GM12878 (cell line): Measurements from ENCODE around the gene TUBGCP2. TPM values are rescaled to one million over a fixed set of nuclear protein-coding genes. Genes with fewer than 3 reads are reported as not detected.

Experiments used
- ASH2L ChIP-seq: fragments of 300-600, 200-600 bp; sonication (generic); IDR thresholded peaks from 2 replicates; pipeline ENCODE4 v1.6.1; 2017; ENCODE audit warnings: low read depth, mild to moderate bottlenecking, borderline replicate concordance
- BACH1 ChIP-seq: fragments of 450-650 bp; IDR thresholded peaks from 2 replicates; pipeline ENCODE4 v1.6.1; 2017; ENCODE audit warnings: mild to moderate bottlenecking, borderline replicate concordance
- CBX3 ChIP-seq: fragments of 200-600 bp; sonication (generic); IDR thresholded peaks from 2 replicates; pipeline ENCODE4 v1.6.1; 2016; ENCODE audit warnings: low read depth, borderline replicate concordance
- DPF2 ChIP-seq: fragments of 450-650 bp; IDR thresholded peaks from 2 replicates; pipeline ENCODE4 v1.6.1; 2017; ENCODE audit warnings: mild to moderate bottlenecking
- EZH2 ChIP-seq: IDR thresholded peaks from 2 replicates; pipeline ENCODE4 v1.6.1; 2012; ENCODE audit warnings: low read depth, mild to moderate bottlenecking, control low read depth, inconsistent platforms, low read length, borderline replicate concordance; ENCODE audit not compliant: control insufficient read depth
- FOXM1 ChIP-seq: IDR thresholded peaks from 2 replicates; pipeline ENCODE4 v1.6.1; 2012; ENCODE audit warnings: low read depth, mild to moderate bottlenecking, inconsistent platforms, low read length, moderate library complexity
- IRF3 ChIP-seq: fragments of 450-650 bp; IDR thresholded peaks from 2 replicates; pipeline ENCODE4 v1.6.1; 2014; ENCODE audit warnings: mild to moderate bottlenecking
- JUND ChIP-seq: IDR thresholded peaks from 2 replicates; pipeline ENCODE4 v1.6.1; 2012; ENCODE audit warnings: low read depth, mild to moderate bottlenecking, low read length, improper control_type of control experiment, moderate library complexity
- MEF2B ChIP-seq: fragments of 450-650 bp; IDR thresholded peaks from 2 replicates; pipeline ENCODE4 v1.6.1; 2018; ENCODE audit warnings: mild to moderate bottlenecking, moderate library complexity; ENCODE audit not compliant: partially characterized antibody, poor library complexity, severe bottlenecking
- MLLT1 ChIP-seq: fragments of 450-650 bp; IDR thresholded peaks from 2 replicates; pipeline ENCODE4 v1.6.1; 2016; ENCODE audit warnings: mild to moderate bottlenecking
- MYB ChIP-seq: fragments of 150-350 bp; IDR thresholded peaks from 2 replicates; pipeline ENCODE4 v1.6.1; 2014; ENCODE audit warnings: mild to moderate bottlenecking, low read depth, low read length, borderline replicate concordance
- PAX8 ChIP-seq: fragments of 450-650 bp; IDR thresholded peaks from 2 replicates; pipeline ENCODE4 v1.6.1; 2017; ENCODE audit warnings: mild to moderate bottlenecking, moderate library complexity
- PBX3 ChIP-seq: IDR thresholded peaks from 2 replicates; pipeline ENCODE4 v1.6.1; 2011; ENCODE audit warnings: mild to moderate bottlenecking, low read depth, low read length, moderate library complexity; ENCODE audit not compliant: insufficient replicate concordance
- POLR2AphosphoS5 ChIP-seq: IDR thresholded peaks from 2 replicates; pipeline ENCODE4 v1.6.1; 2011; ENCODE audit warnings: mild to moderate bottlenecking, low read length, inconsistent platforms
- SIX5 ChIP-seq: IDR thresholded peaks from 2 replicates; pipeline ENCODE4 v1.6.1; 2011; ENCODE audit warnings: mild to moderate bottlenecking, low read depth, low read length, moderate library complexity; ENCODE audit not compliant: severe bottlenecking
- SMARCA5 ChIP-seq: fragments of 450-650 bp; IDR thresholded peaks from 2 replicates; pipeline ENCODE4 v1.6.1; 2017; ENCODE audit warnings: mild to moderate bottlenecking
- polyA plus RNA-seq, 11 experiments: library from polyadenylated mRNA; depleted of rRNA in 4 of 11; unstranded in 6 of 11; stranded (reverse) in 5 of 11; fragments of >200 nt; fragmentation: Nextera tagmentation in 4 of 11; fragmentation: Illumina TruSeq in 1 of 11; extraction: Ambion mirVana in 4 of 11; extraction: Trizol in 1 of 11; gene quantifications; 1 replicate in 1 of 11; 2 replicates in 10 of 11; pipeline versions ENCODE4 v1.2.1 to v1.2.3, GENCODE V29; 2011 to 2016; ENCODE audit warnings: inconsistent platforms in 2 of 11, missing spikeins in 2 of 11, low read depth in 1 of 11
- total RNA-seq, 4 experiments: library from RNA; depleted of rRNA in 3 of 4; stranded (reverse); fragments of >200 nt in 3 of 4; fragmentation: Illumina TruSeq in 1 of 4; extraction: Trizol in 1 of 4; gene quantifications; 2 replicates each; pipeline versions ENCODE4 v1.2.1 to v1.2.3, GENCODE V29; 2013 to 2021
- TF ChIP-seq, protein P1 (sequence below): fragments of 450-650 bp; conservative IDR thresholded peaks from 2 replicates; pipeline ENCODE4 v1.6.1; 2017; ENCODE audit warnings: mild to moderate bottlenecking, moderate library complexity
- TF ChIP-seq, protein P2 (sequence below): IDR thresholded peaks from 2 replicates; pipeline ENCODE4 v1.6.1; 2011; ENCODE audit warnings: low read depth, mild to moderate bottlenecking, low read length, moderate library complexity, borderline replicate concordance; ENCODE audit errors: extremely low read depth
- TF ChIP-seq, protein P3 (sequence below): IDR thresholded peaks from 2 replicates; pipeline ENCODE4 v1.6.1; 2012; ENCODE audit warnings: low read length, inconsistent platforms

The TUBGCP2 gene
- total and polyA plus RNA-seq, 10 of the 15 experiments (the other 5 are each of a cell fraction or from before 2014, with no cell fraction given): 4.8 to 47.1 (median 34.7) TPM

DNA sequence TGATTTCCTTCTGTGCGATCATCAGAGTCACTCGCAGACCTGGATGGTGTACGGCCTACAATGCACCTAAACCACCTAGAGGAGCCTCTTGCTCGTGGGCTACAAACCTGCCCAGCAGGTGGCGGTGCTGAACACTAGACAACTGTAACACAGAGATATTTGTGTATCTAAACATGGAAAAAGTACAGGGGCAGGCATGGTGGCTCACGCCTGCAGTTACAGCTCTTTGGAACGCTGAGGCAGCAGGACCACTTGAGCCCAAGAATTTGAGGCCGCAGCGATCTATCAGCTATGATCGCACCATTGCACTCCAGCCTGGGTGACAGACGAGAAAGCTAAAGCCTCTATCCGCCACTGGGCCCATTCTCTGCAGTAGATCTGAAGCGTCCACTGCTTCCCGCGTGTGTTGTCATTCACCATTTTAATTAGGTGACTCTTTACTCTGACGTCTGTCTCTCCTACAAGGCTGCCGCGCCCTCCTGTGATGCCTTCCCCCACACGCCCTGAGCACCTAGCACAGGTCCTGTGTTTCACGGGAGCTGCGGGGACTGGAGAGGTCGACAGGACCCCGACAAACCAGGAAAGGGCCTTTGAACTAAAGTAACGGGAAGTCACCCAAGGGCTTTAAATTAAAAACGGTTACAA, 774 bp downstream of the TUBGCP2 start (continued):
- TF ChIP-seq, protein P1, sequence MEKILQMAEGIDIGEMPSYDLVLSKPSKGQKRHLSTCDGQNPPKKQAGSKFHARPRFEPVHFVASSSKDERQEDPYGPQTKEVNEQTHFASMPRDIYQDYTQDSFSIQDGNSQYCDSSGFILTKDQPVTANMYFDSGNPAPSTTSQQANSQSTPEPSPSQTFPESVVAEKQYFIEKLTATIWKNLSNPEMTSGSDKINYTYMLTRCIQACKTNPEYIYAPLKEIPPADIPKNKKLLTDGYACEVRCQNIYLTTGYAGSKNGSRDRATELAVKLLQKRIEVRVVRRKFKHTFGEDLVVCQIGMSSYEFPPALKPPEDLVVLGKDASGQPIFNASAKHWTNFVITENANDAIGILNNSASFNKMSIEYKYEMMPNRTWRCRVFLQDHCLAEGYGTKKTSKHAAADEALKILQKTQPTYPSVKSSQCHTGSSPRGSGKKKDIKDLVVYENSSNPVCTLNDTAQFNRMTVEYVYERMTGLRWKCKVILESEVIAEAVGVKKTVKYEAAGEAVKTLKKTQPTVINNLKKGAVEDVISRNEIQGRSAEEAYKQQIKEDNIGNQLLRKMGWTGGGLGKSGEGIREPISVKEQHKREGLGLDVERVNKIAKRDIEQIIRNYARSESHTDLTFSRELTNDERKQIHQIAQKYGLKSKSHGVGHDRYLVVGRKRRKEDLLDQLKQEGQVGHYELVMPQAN: 0 out of 2 replicates have a peak, but pooled peaks have one; percentile 28
- TF ChIP-seq MEF2B: no peak
- no peak for TF ChIP-seq PBX3
- TF ChIP-seq, protein P2, sequence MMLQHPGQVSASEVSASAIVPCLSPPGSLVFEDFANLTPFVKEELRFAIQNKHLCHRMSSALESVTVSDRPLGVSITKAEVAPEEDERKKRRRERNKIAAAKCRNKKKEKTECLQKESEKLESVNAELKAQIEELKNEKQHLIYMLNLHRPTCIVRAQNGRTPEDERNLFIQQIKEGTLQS: no peak
- TF ChIP-seq BACH1: no peak
- no peak for TF ChIP-seq SIX5
- no peak for TF ChIP-seq EZH2
- no peak for TF ChIP-seq PAX8
- TF ChIP-seq JUND: 0 out of 2 replicates have a peak, but pooled peaks have one; percentile 7
- peak; percentile 52 for TF ChIP-seq POLR2AphosphoS5
- no peak for TF ChIP-seq IRF3
- peak; percentile 85 for TF ChIP-seq SMARCA5
- no peak for TF ChIP-seq MYB
- TF ChIP-seq DPF2: no peak
- TF ChIP-seq CBX3: no peak
- TF ChIP-seq ASH2L: no peak
- TF ChIP-seq FOXM1: 0 out of 2 replicates have a peak, but pooled peaks have one; percentile 30
- TF ChIP-seq MLLT1: no peak
- TF ChIP-seq, protein P3, sequence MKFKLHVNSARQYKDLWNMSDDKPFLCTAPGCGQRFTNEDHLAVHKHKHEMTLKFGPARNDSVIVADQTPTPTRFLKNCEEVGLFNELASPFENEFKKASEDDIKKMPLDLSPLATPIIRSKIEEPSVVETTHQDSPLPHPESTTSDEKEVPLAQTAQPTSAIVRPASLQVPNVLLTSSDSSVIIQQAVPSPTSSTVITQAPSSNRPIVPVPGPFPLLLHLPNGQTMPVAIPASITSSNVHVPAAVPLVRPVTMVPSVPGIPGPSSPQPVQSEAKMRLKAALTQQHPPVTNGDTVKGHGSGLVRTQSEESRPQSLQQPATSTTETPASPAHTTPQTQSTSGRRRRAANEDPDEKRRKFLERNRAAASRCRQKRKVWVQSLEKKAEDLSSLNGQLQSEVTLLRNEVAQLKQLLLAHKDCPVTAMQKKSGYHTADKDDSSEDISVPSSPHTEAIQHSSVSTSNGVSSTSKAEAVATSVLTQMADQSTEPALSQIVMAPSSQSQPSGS: no peak
